Left ventricle myocardium superior (tissue), 1 donor: Measurements from ENCODE around the gene IRX6. TPM values are rescaled to one million over a fixed set of nuclear protein-coding genes. Genes with fewer than 3 reads are reported as not detected.

Experiments used
- ATAC-seq: fragments of 200-7000 bp; cut with Tn5 transposase; one replicate; pipeline ENCODE4 v1.9.1; 2020; ENCODE audit warnings: mild to moderate bottlenecking, moderate library complexity
- DNase-seq: peaks from one replicate; pipeline ENCODE4 v3.0.0-alpha.2; 2020
- intact Hi-C: fragments of 100-400 bp; cut with micrococcal nuclease; formaldehyde crosslinking; loops from one replicate; pipeline ENCODE4 v1.11.0; 2022
- total RNA-seq: library from RNA; stranded (reverse); fragmentation: NEBNext Ultra II Directional; extraction: Animal tissue kit (Norgen Biotek cat#: 25700); gene quantifications from one replicate; pipeline ENCODE4 v1.2.1, GENCODE V29; 2021
- donor health status: DM: no; HTN: yes; CAD: no; lungs with severe emphysema.

IRX6 gene
- total RNA-seq, 1 donor from 2014 or later = not detected

- peak; percentile 53 for ATAC-seq
- DNase-seq = no peak
- intact Hi-C loops = no loop called here
Observed at GRCh38 chr16:55302635-55303034, 21.4 kb upstream of the IRX6 start.

GRCh38 chr16:55308973-55309372 is 15.0 kb upstream of the IRX6 start:
- intact Hi-C loops = no loop called here
- no peak for ATAC-seq
- no peak for DNase-seq

GRCh38 chr16:55322327-55322726 is 1.7 kb upstream of the IRX6 start:
- no peak for ATAC-seq
- DNase-seq = no peak
- intact Hi-C loops = no loop called here

- no peak for DNase-seq
- peak; percentile 54 for ATAC-seq
- intact Hi-C loops = no loop called here
Observed at GRCh38 chr16:55324285-55325079, 479 bp downstream of the IRX6 start.

- intact Hi-C loops = no loop called here
Observed at GRCh38 chr16:55325080-55325447, 1.1 kb downstream of the IRX6 start.

GRCh38 chr16:55325458-55326109 is 1.6 kb downstream of the IRX6 start:
- DNase-seq = no peak
- intact Hi-C loops = no loop called here
- ATAC-seq = no peak

More at GRCh38 chr16:55325080-55325447, 1.1 kb downstream of the IRX6 start:
- no peak for DNase-seq
- ATAC-seq = peak; percentile 73

GRCh38 chr16:55326261-55327092 is 2.5 kb downstream of the IRX6 start:
- DNase-seq (no peak), ATAC-seq (no peak)
- intact Hi-C loops = no loop called here

GRCh38 chr16:55328611-55329569 is 4.9 kb downstream of the IRX6 start:
- intact Hi-C loops = no loop called here
- ATAC-seq = no peak
- no peak for DNase-seq

- ATAC-seq (no peak), DNase-seq (no peak)
- intact Hi-C loops = no loop called here
Observed at GRCh38 chr16:55329791-55330428, 5.9 kb downstream of the IRX6 start.

- peak; percentile 46 for ATAC-seq
- intact Hi-C loops = no loop called here
- DNase-seq = no peak
Observed at GRCh38 chr16:55330781-55331647, 7.0 kb downstream of the IRX6 start.

- DNase-seq (no peak), ATAC-seq (no peak)
- intact Hi-C loops = no loop called here
Observed at GRCh38 chr16:55331648-55332185, 7.7 kb downstream of the IRX6 start.

GRCh38 chr16:55333684-55334083 is 9.7 kb downstream of the IRX6 start:
- ATAC-seq = no peak
- intact Hi-C loops = no loop called here
- no peak for DNase-seq

- no peak for ATAC-seq
- intact Hi-C loops = no loop called here
- DNase-seq = no peak
Observed at GRCh38 chr16:55338646-55339045, 14.6 kb downstream of the IRX6 start.

GRCh38 chr16:55340445-55340844 is 16.4 kb downstream of the IRX6 start:
- ATAC-seq = no peak
- intact Hi-C loops = no loop called here

GRCh38 chr16:55341681-55342080 is 17.7 kb downstream of the IRX6 start:
- no peak for DNase-seq
- ATAC-seq = no peak
- intact Hi-C loops = no loop called here

More at GRCh38 chr16:55340445-55340844, 16.4 kb downstream of the IRX6 start:
- no peak for DNase-seq

GRCh38 chr16:55346475-55346874 is 22.5 kb downstream of the IRX6 start:
- no peak for ATAC-seq
- no peak for DNase-seq
- intact Hi-C loops = no loop called here

GRCh38 chr16:55349867-55350266 is 25.9 kb downstream of the IRX6 start:
- intact Hi-C loops = no loop called here
- no peak for ATAC-seq
- no peak for DNase-seq
